Measurements from ENCODE around the gene AXIN2.

Gene AXIN2

DNA sequence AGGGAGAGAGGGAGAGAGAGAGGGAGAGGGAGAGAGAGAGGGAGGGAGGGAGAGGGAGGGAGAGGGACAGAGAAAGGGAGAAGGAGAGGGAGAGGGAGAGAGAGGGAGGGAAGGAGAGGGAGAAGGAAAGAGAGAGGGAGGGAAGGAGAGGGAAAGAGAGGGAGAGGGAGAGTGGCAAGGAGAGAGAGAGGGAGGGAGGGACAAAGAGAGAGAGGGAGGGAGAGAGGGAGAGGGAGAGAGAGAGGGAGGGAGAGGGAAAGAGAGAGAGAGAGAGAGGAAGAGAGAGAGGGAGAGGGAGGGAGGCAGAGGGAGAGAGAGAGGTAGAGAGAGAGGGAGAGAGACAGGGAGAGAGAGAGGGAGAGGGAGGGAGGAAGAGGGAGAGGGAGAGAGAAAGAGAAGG lies 73.5 kb downstream of the AXIN2 start:
- H3K27ac ChIP-seq (ENCODE audit: extremely low read depth, low read depth, low read length): no peak overlapping the region
- no peaks in the 10 kb centered on the region for H3K36me3 ChIP-seq (ENCODE audit: control insufficient read depth in 2 of 2, insufficient read depth in 1 of 2, low read length in 2 of 2)
- no peaks in the 10 kb centered on the region for H3K9me3 ChIP-seq (ENCODE audit: control insufficient read depth, insufficient read depth, low read depth, low read length)
- no peaks in the 10 kb centered on the region for H3K4me1 ChIP-seq (ENCODE audit: control insufficient read depth, insufficient read depth, low read length)
- no peak overlapping the region for H3K4me3 ChIP-seq (ENCODE audit: low read depth, low read length)
- ChIA-PET CTCF (no interaction called here), POLR2A (no interaction called here)
- TF ChIP-seq ZNF112 (tag by site-specific recombination; IDR thresholded peaks at IDR 0.05): no peak
- TF ChIP-seq ZNF610 (tag by site-specific recombination; IDR thresholded peaks at IDR 0.05; ENCODE audit: borderline replicate concordance): no peak
- TF ChIP-seq ZNF777 (tag by site-specific recombination; IDR thresholded peaks at IDR 0.05; ENCODE audit: borderline replicate concordance): no peak
- TF ChIP-seq, protein P1, sequence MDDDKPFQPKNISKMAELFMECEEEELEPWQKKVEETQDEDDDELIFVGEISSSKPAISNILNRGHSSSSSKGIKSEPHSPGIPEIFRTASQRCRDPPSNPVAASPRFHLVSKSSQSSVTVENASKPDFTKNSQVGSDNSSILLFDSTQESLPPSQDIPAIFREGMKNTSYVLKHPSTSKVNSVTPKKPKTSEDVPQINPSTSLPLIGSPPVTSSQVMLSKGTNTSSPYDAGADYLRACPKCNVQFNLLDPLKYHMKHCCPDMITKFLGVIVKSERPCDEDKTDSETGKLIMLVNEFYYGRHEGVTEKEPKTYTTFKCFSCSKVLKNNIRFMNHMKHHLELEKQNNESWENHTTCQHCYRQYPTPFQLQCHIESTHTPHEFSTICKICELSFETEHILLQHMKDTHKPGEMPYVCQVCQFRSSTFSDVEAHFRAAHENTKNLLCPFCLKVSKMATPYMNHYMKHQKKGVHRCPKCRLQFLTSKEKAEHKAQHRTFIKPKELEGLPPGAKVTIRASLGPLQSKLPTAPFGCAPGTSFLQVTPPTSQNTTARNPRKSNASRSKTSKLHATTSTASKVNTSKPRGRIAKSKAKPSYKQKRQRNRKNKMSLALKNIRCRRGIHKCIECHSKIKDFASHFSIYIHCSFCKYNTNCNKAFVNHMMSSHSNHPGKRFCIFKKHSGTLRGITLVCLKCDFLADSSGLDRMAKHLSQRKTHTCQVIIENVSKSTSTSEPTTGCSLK (tag by site-specific recombination; IDR thresholded peaks at IDR 0.05): no peak
- peak; percentile 21; the same call in 1 of the 2 replicates for TF ChIP-seq ZNF366 (tag by site-specific recombination; conservative IDR thresholded peaks at IDR 0.05)
- no peak for TF ChIP-seq ZNF830 (tag by site-specific recombination; IDR thresholded peaks at IDR 0.05; ENCODE audit: low read depth)
- no peak for TF ChIP-seq ZNF76 (tag by site-specific recombination; IDR thresholded peaks at IDR 0.05; ENCODE audit: borderline replicate concordance, low read depth)
- 0 out of 2 replicates have a peak, but pooled peaks have one; percentile 7 for TF ChIP-seq ZNF398 (tag by site-specific recombination; IDR thresholded peaks at IDR 0.05)
- TF ChIP-seq KLF7 (tag by site-specific recombination; IDR thresholded peaks at IDR 0.05; ENCODE audit: borderline replicate concordance): no peak
- TF ChIP-seq ZNF37A (tag by site-specific recombination; IDR thresholded peaks at IDR 0.05): no peak
- TF ChIP-seq ZNF2 (tag by site-specific recombination; IDR thresholded peaks at IDR 0.05): no peak
- TF ChIP-seq ZNF521 (tag by site-specific recombination; IDR thresholded peaks at IDR 0.05): no peak
- TF ChIP-seq ZNF133 (tag by site-specific recombination; IDR thresholded peaks at IDR 0.05): no peak
- peak; percentile 53 for TF ChIP-seq PRDM1 (tag by site-specific recombination; IDR thresholded peaks at IDR 0.05)
- TF ChIP-seq ZNF626 (tag by site-specific recombination; IDR thresholded peaks at IDR 0.05): no peak
- TF ChIP-seq ZNF596 (tag by site-specific recombination; IDR thresholded peaks at IDR 0.05): peak; percentile 98
- peak; percentile 89 for TF ChIP-seq ZNF169 (tag by site-specific recombination; IDR thresholded peaks at IDR 0.05)
- no peak for TF ChIP-seq AEBP2 (tag by site-specific recombination; IDR thresholded peaks at IDR 0.05; ENCODE audit: borderline replicate concordance)
- no peak for TF ChIP-seq BCL11A (tag by site-specific recombination; IDR thresholded peaks at IDR 0.05; ENCODE audit: low read depth)
- TF ChIP-seq ZNF121 (tag by site-specific recombination; IDR thresholded peaks at IDR 0.05): no peak
- TF ChIP-seq ZSCAN5A (tag by site-specific recombination; IDR thresholded peaks at IDR 0.05): no peak
- TF ChIP-seq SALL2 (tag by site-specific recombination; IDR thresholded peaks at IDR 0.05; ENCODE audit: borderline replicate concordance): no peak
- TF ChIP-seq SP2 (tag by site-specific recombination; IDR thresholded peaks at IDR 0.05): no peak
- TF ChIP-seq HOXC10 (CRISPR knock-in tag; IDR thresholded peaks at IDR 0.05): no peak
